ENCODE data around the gene MYD88. TPM values are rescaled to one million over a fixed set of nuclear protein-coding genes. Genes with fewer than 3 reads are reported as not detected.

MYD88 gene
- total and polyA plus RNA-seq, 4 donors = 15.4 to 60.3 (median 44.1) TPM

DNA sequence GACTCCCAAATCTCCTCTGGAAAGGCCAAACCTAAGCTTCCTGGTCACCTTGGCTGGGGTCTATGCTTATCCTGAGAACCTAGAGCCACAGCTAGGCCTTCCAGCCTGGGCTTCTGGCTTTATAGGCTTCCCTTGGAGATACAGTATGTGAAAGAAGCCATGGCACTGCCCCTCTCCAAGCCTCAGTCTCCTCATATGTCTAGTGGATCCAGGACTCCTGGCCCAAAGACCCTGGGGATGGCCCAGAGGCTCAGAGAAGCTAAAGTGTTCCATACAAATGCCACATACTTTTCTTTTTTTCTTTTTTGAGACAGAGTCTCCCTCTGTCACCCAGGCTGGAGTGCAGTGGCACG lies 10.2 kb upstream of the MYD88 start:
- TF ChIP-seq HNF4A (conservative IDR thresholded peaks at IDR 0.05) = no peak
- Histone ChIP-seq H3K27me3 (ENCODE audit: control insufficient read depth in 4 of 4, insufficient read depth in 4 of 4, low read length in 3 of 4) (no peaks in the 10 kb centered on the region), H3K36me3 (ENCODE audit: control insufficient read depth in 4 of 4, insufficient read depth in 3 of 4, low read depth in 1 of 4, low read length in 3 of 4) (peaks cover 18 to 63% (median 52%) of the 10 kb centered on the region in 4 donors), H3K4me3 (ENCODE audit: low read depth in 1 of 3, low read length in 3 of 3) (no peak overlapping the region), H3K9ac (ENCODE audit: low read depth in 1 of 2, low read length in 2 of 2) (no peak overlapping the region), H3K27ac (ENCODE audit: low read depth in 1 of 2, low read length in 2 of 2) (peak overlapping the region in 1 of 2 donors; percentile 16), H3K4me1 (ENCODE audit: control insufficient read depth in 4 of 4, insufficient read depth in 4 of 4, low read length in 3 of 4) (peaks cover 20 to 96% (median 77%) of the 10 kb centered on the region in 4 donors), H3K9me3 (ENCODE audit: control insufficient read depth in 4 of 4, low read length in 3 of 4) (no peaks in the 10 kb centered on the region)
- no peak for DNase-seq (ENCODE audit: low spot score)
- WGBS = 53% methylated on average over 1 of the region's 1 CpG

DNA sequence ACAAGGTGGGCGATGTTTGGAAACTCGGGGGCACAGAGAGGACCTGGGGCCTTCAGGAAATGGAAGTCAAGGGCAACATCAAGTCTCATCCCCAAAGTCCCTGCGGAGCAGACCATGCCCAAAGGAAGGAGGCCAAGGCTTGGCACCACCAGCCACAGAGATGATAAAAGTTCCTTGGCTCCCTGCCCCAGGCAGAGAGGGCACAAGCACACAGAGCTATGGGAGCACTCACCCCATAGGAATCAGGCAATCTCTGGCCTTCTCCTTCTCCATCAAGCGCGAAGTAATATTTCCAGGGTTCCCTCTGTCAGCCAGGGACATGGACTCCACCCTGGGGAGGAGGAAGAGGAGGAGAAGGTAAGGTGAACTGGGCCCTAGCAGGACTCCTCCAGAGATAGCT lies 9.4 kb upstream of the MYD88 start:
- peaks cover 18 to 60% (median 51%) of the 10 kb centered on the region in 4 donors for H3K36me3 ChIP-seq (ENCODE audit: control insufficient read depth in 4 of 4, insufficient read depth in 3 of 4, low read depth in 1 of 4, low read length in 3 of 4)
- H3K4me3 ChIP-seq (ENCODE audit: low read depth in 1 of 3, low read length in 3 of 3) = no peak overlapping the region
- DNase-seq (ENCODE audit: low spot score) = peak; percentile 30
- WGBS = 75% methylated on average over 5 of the region's 5 CpGs
- H3K27me3 ChIP-seq (ENCODE audit: control insufficient read depth in 4 of 4, insufficient read depth in 4 of 4, low read length in 3 of 4) = no peaks in the 10 kb centered on the region
- peak overlapping the region; percentile 0 to 14 for H3K27ac ChIP-seq (ENCODE audit: low read depth in 1 of 2, low read length in 2 of 2)
- no peaks in the 10 kb centered on the region for H3K9me3 ChIP-seq (ENCODE audit: control insufficient read depth in 4 of 4, low read length in 3 of 4)
- peaks cover 23 to 96% (median 78%) of the 10 kb centered on the region in 4 donors for H3K4me1 ChIP-seq (ENCODE audit: control insufficient read depth in 4 of 4, insufficient read depth in 4 of 4, low read length in 3 of 4)
- H3K9ac ChIP-seq (ENCODE audit: low read depth in 1 of 2, low read length in 2 of 2) = no peak overlapping the region
- peak in 1 of 2 donors; percentile 41 for TF ChIP-seq HNF4A (conservative IDR thresholded peaks at IDR 0.05)
- TF ChIP-seq, protein P1, sequence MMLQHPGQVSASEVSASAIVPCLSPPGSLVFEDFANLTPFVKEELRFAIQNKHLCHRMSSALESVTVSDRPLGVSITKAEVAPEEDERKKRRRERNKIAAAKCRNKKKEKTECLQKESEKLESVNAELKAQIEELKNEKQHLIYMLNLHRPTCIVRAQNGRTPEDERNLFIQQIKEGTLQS (IDR thresholded peaks at IDR 0.05) = no peak

DNA sequence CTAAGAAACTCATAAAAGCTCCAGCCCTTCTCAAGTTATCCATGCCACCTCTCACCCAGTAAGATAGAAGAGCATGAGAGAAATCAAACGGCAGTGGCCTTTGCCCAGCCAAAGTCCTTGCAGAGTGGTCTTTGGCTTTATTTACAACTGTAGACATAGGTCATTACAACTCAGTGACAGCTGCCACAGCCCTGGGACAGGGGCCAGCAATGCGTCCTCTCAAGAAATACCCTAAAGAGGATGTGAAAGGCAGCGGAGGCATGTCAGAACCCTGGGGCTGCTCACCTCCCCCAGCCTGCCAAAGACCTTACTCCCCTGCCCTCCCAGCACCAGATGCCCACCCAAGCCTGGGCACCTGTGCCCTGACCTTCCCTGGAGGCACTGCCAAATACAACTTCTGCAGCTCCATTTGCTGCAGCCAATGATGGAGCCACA lies 7.8 kb upstream of the MYD88 start:
- H3K27me3 ChIP-seq (ENCODE audit: control insufficient read depth in 4 of 4, insufficient read depth in 4 of 4, low read length in 3 of 4) = no peaks in the 10 kb centered on the region
- peak overlapping the region; percentile 77 to 84 for H3K27ac ChIP-seq (ENCODE audit: low read depth in 1 of 2, low read length in 2 of 2)
- H3K36me3 ChIP-seq (ENCODE audit: control insufficient read depth in 4 of 4, insufficient read depth in 3 of 4, low read depth in 1 of 4, low read length in 3 of 4) = peaks cover 18 to 53% (median 45%) of the 10 kb centered on the region in 4 donors
- H3K9me3 ChIP-seq (ENCODE audit: control insufficient read depth in 4 of 4, low read length in 3 of 4) = no peaks in the 10 kb centered on the region
- peak; percentile 99 to 100 for TF ChIP-seq HNF4A (conservative IDR thresholded peaks at IDR 0.05)
- TF ChIP-seq, protein P2, sequence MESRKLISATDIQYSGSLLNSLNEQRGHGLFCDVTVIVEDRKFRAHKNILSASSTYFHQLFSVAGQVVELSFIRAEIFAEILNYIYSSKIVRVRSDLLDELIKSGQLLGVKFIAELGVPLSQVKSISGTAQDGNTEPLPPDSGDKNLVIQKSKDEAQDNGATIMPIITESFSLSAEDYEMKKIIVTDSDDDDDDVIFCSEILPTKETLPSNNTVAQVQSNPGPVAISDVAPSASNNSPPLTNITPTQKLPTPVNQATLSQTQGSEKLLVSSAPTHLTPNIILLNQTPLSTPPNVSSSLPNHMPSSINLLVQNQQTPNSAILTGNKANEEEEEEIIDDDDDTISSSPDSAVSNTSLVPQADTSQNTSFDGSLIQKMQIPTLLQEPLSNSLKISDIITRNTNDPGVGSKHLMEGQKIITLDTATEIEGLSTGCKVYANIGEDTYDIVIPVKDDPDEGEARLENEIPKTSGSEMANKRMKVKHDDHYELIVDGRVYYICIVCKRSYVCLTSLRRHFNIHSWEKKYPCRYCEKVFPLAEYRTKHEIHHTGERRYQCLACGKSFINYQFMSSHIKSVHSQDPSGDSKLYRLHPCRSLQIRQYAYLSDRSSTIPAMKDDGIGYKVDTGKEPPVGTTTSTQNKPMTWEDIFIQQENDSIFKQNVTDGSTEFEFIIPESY (IDR thresholded peaks at IDR 0.05) = peak; percentile 83
- TF ChIP-seq TAF1 (conservative IDR thresholded peaks at IDR 0.05) = no peak
- peak in 1 of 2 donors; percentile 13 for TF ChIP-seq GABPA (IDR thresholded peaks at IDR 0.05 in 1 of 2, conservative IDR thresholded peaks at IDR 0.05 in 1 of 2)
- TF ChIP-seq RAD21 (IDR thresholded peaks at IDR 0.05) = peak; percentile 13 to 19
- peak; percentile 72 to 97 for TF ChIP-seq JUND (IDR thresholded peaks at IDR 0.05)
- TF ChIP-seq HNF4G (IDR thresholded peaks at IDR 0.05) = peak; percentile 97
- peak; percentile 91 for TF ChIP-seq FOXA2 (IDR thresholded peaks at IDR 0.05)
- TF ChIP-seq, protein P3, sequence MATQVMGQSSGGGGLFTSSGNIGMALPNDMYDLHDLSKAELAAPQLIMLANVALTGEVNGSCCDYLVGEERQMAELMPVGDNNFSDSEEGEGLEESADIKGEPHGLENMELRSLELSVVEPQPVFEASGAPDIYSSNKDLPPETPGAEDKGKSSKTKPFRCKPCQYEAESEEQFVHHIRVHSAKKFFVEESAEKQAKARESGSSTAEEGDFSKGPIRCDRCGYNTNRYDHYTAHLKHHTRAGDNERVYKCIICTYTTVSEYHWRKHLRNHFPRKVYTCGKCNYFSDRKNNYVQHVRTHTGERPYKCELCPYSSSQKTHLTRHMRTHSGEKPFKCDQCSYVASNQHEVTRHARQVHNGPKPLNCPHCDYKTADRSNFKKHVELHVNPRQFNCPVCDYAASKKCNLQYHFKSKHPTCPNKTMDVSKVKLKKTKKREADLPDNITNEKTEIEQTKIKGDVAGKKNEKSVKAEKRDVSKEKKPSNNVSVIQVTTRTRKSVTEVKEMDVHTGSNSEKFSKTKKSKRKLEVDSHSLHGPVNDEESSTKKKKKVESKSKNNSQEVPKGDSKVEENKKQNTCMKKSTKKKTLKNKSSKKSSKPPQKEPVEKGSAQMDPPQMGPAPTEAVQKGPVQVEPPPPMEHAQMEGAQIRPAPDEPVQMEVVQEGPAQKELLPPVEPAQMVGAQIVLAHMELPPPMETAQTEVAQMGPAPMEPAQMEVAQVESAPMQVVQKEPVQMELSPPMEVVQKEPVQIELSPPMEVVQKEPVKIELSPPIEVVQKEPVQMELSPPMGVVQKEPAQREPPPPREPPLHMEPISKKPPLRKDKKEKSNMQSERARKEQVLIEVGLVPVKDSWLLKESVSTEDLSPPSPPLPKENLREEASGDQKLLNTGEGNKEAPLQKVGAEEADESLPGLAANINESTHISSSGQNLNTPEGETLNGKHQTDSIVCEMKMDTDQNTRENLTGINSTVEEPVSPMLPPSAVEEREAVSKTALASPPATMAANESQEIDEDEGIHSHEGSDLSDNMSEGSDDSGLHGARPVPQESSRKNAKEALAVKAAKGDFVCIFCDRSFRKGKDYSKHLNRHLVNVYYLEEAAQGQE (IDR thresholded peaks at IDR 0.05) = peak; percentile 78
- TF ChIP-seq, protein P4, sequence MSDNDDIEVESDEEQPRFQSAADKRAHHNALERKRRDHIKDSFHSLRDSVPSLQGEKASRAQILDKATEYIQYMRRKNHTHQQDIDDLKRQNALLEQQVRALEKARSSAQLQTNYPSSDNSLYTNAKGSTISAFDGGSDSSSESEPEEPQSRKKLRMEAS (IDR thresholded peaks at IDR 0.05) = peak; percentile 84
- TF ChIP-seq, protein P1 (IDR thresholded peaks at IDR 0.05) = no peak
- peak; percentile 99 for TF ChIP-seq SP1 (IDR thresholded peaks at IDR 0.05)
- TF ChIP-seq, protein P5, sequence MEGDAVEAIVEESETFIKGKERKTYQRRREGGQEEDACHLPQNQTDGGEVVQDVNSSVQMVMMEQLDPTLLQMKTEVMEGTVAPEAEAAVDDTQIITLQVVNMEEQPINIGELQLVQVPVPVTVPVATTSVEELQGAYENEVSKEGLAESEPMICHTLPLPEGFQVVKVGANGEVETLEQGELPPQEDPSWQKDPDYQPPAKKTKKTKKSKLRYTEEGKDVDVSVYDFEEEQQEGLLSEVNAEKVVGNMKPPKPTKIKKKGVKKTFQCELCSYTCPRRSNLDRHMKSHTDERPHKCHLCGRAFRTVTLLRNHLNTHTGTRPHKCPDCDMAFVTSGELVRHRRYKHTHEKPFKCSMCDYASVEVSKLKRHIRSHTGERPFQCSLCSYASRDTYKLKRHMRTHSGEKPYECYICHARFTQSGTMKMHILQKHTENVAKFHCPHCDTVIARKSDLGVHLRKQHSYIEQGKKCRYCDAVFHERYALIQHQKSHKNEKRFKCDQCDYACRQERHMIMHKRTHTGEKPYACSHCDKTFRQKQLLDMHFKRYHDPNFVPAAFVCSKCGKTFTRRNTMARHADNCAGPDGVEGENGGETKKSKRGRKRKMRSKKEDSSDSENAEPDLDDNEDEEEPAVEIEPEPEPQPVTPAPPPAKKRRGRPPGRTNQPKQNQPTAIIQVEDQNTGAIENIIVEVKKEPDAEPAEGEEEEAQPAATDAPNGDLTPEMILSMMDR (IDR thresholded peaks at IDR 0.05; ENCODE audit: low read depth, low read length, missing input control) = no peak
- no peak for TF ChIP-seq EGR1 (IDR thresholded peaks at IDR 0.05; ENCODE audit: low read depth in 2 of 2)
- TF ChIP-seq FOXA1 (IDR thresholded peaks at IDR 0.05) = peak; percentile 81
- TF ChIP-seq RXRA (IDR thresholded peaks at IDR 0.05) = peak; percentile 94 to 99
- peak; percentile 78 for TF ChIP-seq YY1 (IDR thresholded peaks at IDR 0.05)
- TF ChIP-seq NR2F2 (IDR thresholded peaks at IDR 0.05) = peak; percentile 19
- peaks cover 23 to 91% (median 75%) of the 10 kb centered on the region in 4 donors for H3K4me1 ChIP-seq (ENCODE audit: control insufficient read depth in 4 of 4, insufficient read depth in 4 of 4, low read length in 3 of 4)
- DNase-seq (ENCODE audit: low spot score) = peak; percentile 59
- H3K9ac ChIP-seq (ENCODE audit: low read depth in 1 of 2, low read length in 2 of 2) = no peak overlapping the region
- H3K4me3 ChIP-seq (ENCODE audit: low read depth in 1 of 3, low read length in 3 of 3) = no peak overlapping the region
- WGBS = 33% methylated on average over 3 of the region's 3 CpGs

All from liver (tissue), 9 donors.